GM23248 (cell line): ENCODE data around the gene ATXN7L3. TPM values are rescaled to one million over a fixed set of nuclear protein-coding genes. Genes with fewer than 3 reads are reported as not detected.

Experiments
- DNase-seq: peaks from one replicate; pipeline ENCODE4 v3.0.0-alpha.2; 2015
- H2AFZ ChIP-seq: fragments of 200-600 bp; sonication (generic); 2 replicates; pipeline ENCODE4 v1.6.1; 2016; ENCODE audit warnings: antibody characterized with exemption
- H3F3A ChIP-seq: fragments of 200-600 bp; sonication (generic); 2 replicates; pipeline ENCODE4 v1.6.1; 2016; ENCODE audit warnings: mild to moderate bottlenecking, antibody characterized with exemption, mixed run types; ENCODE audit not compliant: insufficient read depth
- H3K27ac ChIP-seq: fragments of 200-600 bp; sonication (generic); 2 replicates; pipeline ENCODE4 v1.5.1; 2016; ENCODE audit warnings: mild to moderate bottlenecking
- H3K27me3 ChIP-seq: fragments of 200-600 bp; sonication (generic); replicated peaks from 2 replicates; pipeline ENCODE4 v1.6.1; 2016; ENCODE audit warnings: mild to moderate bottlenecking; ENCODE audit not compliant: insufficient read depth
- H3K36me3 ChIP-seq: fragments of 200-600 bp; sonication (generic); 2 replicates; pipeline ENCODE4 v1.6.1; 2016; ENCODE audit warnings: low read depth, mild to moderate bottlenecking
- H3K4me1 ChIP-seq: fragments of 200-600 bp; sonication (generic); 2 replicates; pipeline ENCODE4 v1.6.1; 2016; ENCODE audit warnings: mild to moderate bottlenecking; ENCODE audit not compliant: insufficient read depth
- H3K4me2 ChIP-seq: fragments of 200-600 bp; sonication (generic); one replicate; pipeline ENCODE4 v1.6.1; 2016; ENCODE audit warnings: mild to moderate bottlenecking; ENCODE audit not compliant: unreplicated experiment
- H3K4me3 ChIP-seq: fragments of 200-600 bp; sonication (generic); 2 replicates; pipeline ENCODE4 v1.5.1; 2016; ENCODE audit warnings: mild to moderate bottlenecking
- H3K79me2 ChIP-seq: fragments of 200-600 bp; sonication (generic); 2 replicates; pipeline ENCODE4 v1.6.1; 2016; ENCODE audit warnings: mild to moderate bottlenecking; ENCODE audit not compliant: insufficient read depth
- H3K9ac ChIP-seq: fragments of 200-600 bp; sonication (generic); 2 replicates; pipeline ENCODE4 v1.6.1; 2016; ENCODE audit warnings: mild to moderate bottlenecking
- H3K9me2 ChIP-seq: fragments of 200-600 bp; sonication (generic); 2 replicates; pipeline ENCODE4 v1.6.1; 2016; ENCODE audit warnings: mixed run types, mild to moderate bottlenecking, moderate library complexity; ENCODE audit not compliant: insufficient read depth
- H3K9me3 ChIP-seq: fragments of 200-600 bp; sonication (generic); one replicate; pipeline ENCODE4 v1.6.1; 2017; ENCODE audit warnings: low read depth
- H4K20me1 ChIP-seq: fragments of 200-600 bp; sonication (generic); 2 replicates; pipeline ENCODE4 v1.6.0; 2016; ENCODE audit not compliant: insufficient read depth
- EZH2 ChIP-seq: fragments of 200-600 bp; sonication (generic); IDR thresholded peaks from 2 replicates; pipeline ENCODE4 v1.6.1; 2018; ENCODE audit warnings: antibody characterized with exemption, mild to moderate bottlenecking; ENCODE audit not compliant: insufficient read depth, poor library complexity, severe bottlenecking
- EZH2phosphoT487 ChIP-seq: fragments of 200-600 bp; sonication (generic); IDR thresholded peaks from 2 replicates; pipeline ENCODE4 v1.6.1; 2018; ENCODE audit warnings: antibody characterized with exemption, moderate library complexity, mild to moderate bottlenecking, low read depth; ENCODE audit not compliant: insufficient read depth
- WGBS, 2 experiments: methylation state at CpG; one replicate each; pipeline ENCODE4 v1.1.6; 2015 to 2017; ENCODE audit warnings: low lambda C conversion rate in 2 of 2, low coverage in 1 of 2; ENCODE audit errors: missing lambda C conversion rate in 2 of 2; 5-methylcytosine and 5-hydroxymethylcytosine counted together
- in situ Hi-C: fragments of 300-500 bp; cut with MboI; formaldehyde crosslinking; loops from 2 replicates; pipeline ENCODE4 v1.15.0; 2020
- polyA plus RNA-seq: library from polyadenylated mRNA; unstranded; fragments of >200 nt; fragmentation: Nextera tagmentation; extraction: Ambion mirVana; gene quantifications from 2 replicates; pipeline ENCODE4 v1.2.1, GENCODE V29; 2016
- total RNA-seq: library from RNA; depleted of rRNA; stranded (reverse); fragments of >200 nt; shearing (Covaris generic); gene quantifications from 2 replicates; pipeline ENCODE4 v1.2.3, GENCODE V29; 2014; rRNA removed

ATXN7L3 gene, protein sequence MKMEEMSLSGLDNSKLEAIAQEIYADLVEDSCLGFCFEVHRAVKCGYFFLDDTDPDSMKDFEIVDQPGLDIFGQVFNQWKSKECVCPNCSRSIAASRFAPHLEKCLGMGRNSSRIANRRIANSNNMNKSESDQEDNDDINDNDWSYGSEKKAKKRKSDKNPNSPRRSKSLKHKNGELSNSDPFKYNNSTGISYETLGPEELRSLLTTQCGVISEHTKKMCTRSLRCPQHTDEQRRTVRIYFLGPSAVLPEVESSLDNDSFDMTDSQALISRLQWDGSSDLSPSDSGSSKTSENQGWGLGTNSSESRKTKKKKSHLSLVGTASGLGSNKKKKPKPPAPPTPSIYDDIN
- 48.2 and 60.4 TPM in 2 replicates for total RNA-seq
- 9.8 and 10.0 TPM in 2 replicates for polyA plus RNA-seq

DNA sequence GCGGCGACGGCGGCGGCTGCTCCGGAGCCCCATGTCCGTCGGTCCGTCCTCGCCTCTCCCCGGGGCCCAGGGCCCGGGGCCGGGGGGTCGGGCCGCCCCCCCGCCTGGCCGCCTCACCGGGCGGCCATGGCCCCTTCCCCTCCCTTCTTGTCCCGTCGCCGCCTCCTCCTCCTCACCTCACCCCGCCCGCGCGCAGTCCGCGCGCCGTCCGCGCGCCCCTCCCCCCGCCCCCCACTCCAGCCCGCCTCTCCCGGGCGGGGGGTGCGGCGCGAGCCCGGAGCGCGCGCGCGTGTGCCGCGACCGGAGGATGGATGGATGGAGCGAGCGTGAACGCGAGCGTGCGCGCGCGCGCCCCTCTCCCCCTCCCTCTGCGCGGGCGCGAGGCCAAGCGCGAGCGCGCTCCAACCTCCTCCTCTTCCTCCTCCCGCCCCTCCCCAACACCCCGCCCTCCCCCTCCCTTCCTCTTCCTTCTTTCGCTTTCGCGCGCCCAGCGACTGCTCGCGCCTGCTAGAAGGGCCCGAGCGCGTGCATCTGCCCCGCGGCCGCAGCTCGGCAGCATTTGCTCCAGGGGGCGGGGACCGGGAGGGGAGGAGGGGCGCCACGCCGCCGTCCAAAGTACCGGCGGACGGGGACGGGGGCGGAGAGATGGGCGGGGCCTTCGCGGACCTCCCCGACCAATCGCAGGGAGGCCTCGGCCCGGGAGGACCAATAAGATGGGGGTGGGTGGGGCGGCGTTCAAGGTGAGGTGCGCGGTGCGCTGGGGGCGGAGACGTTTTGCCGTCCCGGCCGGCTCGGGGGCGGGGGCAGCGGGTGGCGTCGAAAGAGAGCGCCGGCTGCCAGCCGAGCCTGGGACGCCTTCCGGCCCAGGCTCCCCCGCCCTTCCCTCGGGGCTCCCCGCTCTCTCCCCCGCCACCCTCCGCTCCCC lies at the start of gene ATXN7L3:
ATXN7L3 (minus strand) TSS at position 332 of the 925 bp plus-strand sequence. CDS start 1,814 bp downstream, outside the sequence.
- no peaks in the 10 kb centered on the region for H3K9me2 ChIP-seq
- peaks cover 11% of the 10 kb centered on the region; the same call in 1 of the 2 replicates for H3K36me3 ChIP-seq
- no peaks in the 10 kb centered on the region for H3K27me3 ChIP-seq
- peak; percentile 100 for DNase-seq
- in situ Hi-C loops = loop anchor here (25.0 kb wide), 2 partner anchors 337 to 437 kb away; no protein-coding TSS in a partner anchor
- peak within 1 kb of the TSS; percentile 96 for H3K4me2 ChIP-seq
- peak within 1 kb of the TSS; percentile 89 for H3K4me3 ChIP-seq
- no peak for TF ChIP-seq EZH2phosphoT487
- no peak for TF ChIP-seq EZH2
- no peaks in the 10 kb centered on the region for H3K9me3 ChIP-seq
- 1 to 20% methylated on average over 1 to 108 of the region's 126 CpGs for WGBS, 2 experiments
- peak within 1 kb of the TSS; percentile 78 for H2AFZ ChIP-seq
- peaks cover 44% of the 10 kb centered on the region for H3F3A ChIP-seq
- H3K27ac ChIP-seq = peak within 1 kb of the TSS; percentile 88
- peak within 1 kb of the TSS; percentile 89 for H3K9ac ChIP-seq
- peaks cover 29% of the 10 kb centered on the region for H3K79me2 ChIP-seq
- peaks cover 24% of the 10 kb centered on the region for H3K4me1 ChIP-seq
- no peaks in the 10 kb centered on the region for H4K20me1 ChIP-seq

DNA sequence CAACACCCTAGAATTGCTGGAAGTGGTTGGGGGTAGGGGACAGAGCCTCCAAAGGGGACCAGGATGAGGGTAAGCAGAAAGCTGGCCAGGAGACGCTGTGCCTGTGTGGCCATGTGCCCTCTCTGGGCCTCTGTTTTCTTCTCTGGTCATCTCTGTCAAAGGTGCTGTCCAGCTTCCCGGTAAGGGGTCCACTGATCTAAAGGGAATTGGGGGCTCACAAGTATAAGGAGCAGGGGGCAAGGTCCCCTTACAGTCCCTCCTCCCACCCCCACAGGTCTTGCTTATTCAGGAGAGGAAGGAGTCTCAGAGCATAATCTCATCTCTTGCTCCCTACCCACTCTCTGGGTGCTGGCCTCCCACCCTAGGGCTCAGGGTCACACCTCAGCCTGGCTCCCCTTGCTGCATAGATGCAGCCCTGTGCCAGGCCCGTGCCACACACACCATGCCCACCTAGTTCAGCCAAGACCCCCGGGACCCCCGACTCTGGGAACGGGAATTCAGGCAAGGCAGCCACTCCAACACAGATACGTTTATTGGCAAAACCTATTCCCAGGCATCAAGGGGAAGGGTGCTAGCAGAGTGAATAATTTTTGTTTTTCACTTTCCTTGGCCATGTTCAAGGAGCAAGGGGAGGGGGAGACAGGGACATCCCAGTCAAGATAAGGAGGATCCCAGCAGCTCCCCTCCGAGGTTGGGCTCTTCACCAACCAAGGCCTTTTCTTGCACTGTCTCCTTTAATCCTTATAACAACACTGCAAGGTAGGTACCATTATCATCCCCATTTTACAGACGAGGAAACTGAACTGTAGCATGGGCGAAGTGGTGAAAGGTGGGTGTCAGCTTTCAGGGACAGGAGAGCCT lies 48.4 kb upstream of the ATXN7L3 start:
- H3K4me1 ChIP-seq = no peaks in the 10 kb centered on the region
- WGBS, 2 experiments = 40 to 53% methylated on average over 10 of the region's 10 CpGs
- no peak overlapping the region for H2AFZ ChIP-seq
- H3K36me3 ChIP-seq = no peaks in the 10 kb centered on the region
- TF ChIP-seq EZH2 (no peak), EZH2phosphoT487 (no peak)
- in situ Hi-C loops = no loop called here
- no peaks in the 10 kb centered on the region for H3K79me2 ChIP-seq
- H3K9ac ChIP-seq = no peak overlapping the region
- H3K9me3 ChIP-seq = no peaks in the 10 kb centered on the region
- H3F3A ChIP-seq = no peaks in the 10 kb centered on the region
- no peak overlapping the region for H3K4me3 ChIP-seq
- H3K27ac ChIP-seq = no peak overlapping the region
- H3K9me2 ChIP-seq = no peaks in the 10 kb centered on the region
- H3K27me3 ChIP-seq = no peaks in the 10 kb centered on the region
- no peaks in the 10 kb centered on the region for H4K20me1 ChIP-seq
- DNase-seq = no peak
- no peak overlapping the region for H3K4me2 ChIP-seq

DNA sequence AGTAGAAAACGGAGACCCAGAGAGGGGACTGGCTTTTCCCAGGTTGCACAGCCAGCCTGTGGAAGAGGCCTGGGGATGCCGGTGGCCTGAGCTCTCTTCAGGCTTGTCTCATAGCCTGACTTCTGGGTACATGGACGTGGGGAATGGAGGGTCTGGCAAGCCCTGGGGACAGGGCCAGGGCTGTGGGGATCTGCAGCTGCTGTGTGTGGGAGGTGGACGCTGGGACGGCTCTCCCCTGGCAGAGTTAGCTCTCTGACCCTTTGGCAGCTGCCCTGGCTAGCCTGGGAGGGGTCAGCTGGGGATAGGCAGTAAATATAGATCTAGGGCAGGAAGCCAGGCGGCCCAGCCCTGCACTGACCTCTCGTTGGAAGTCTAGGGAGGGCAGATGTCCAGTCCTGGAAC lies 47.8 kb upstream of the ATXN7L3 start:
- Histone ChIP-seq H4K20me1 (no peaks in the 10 kb centered on the region), H3K9me2 (no peaks in the 10 kb centered on the region), H3K27ac (no peak overlapping the region), H3K9ac (no peak overlapping the region), H2AFZ (no peak overlapping the region), H3K9me3 (no peaks in the 10 kb centered on the region), H3K4me2 (no peak overlapping the region), H3K27me3 (no peaks in the 10 kb centered on the region), H3F3A (no peaks in the 10 kb centered on the region), H3K79me2 (no peaks in the 10 kb centered on the region), H3K4me1 (no peaks in the 10 kb centered on the region), H3K36me3 (no peaks in the 10 kb centered on the region), H3K4me3 (no peak overlapping the region)
- TF ChIP-seq EZH2 (no peak), EZH2phosphoT487 (no peak)
- in situ Hi-C loops = no loop called here
- DNase-seq = no peak
- WGBS, 2 experiments = 39 to 47% methylated on average over 7 of the region's 7 CpGs
